KMS-11 (cell line): ENCODE results near the gene HP.
"Not testable (repeated sequence)": the region's sequence is repeated elsewhere in the genome, so short reads cannot be mapped to it uniquely, and the experiment has no call there.

Source experiments
- H2AFZ ChIP-seq: fragments of 200-600 bp; sonication (generic); 2 replicates; pipeline ENCODE4 v1.6.1; 2016; ENCODE audit warnings: antibody characterized with exemption, mixed run types, low read depth
- H3K27ac ChIP-seq: fragments of 200-600 bp; sonication (generic); 2 replicates; pipeline ENCODE4 v1.6.1; 2016; ENCODE audit warnings: mild to moderate bottlenecking, mixed run types
- H3K27me3 ChIP-seq: fragments of 200-600 bp; sonication (generic); 2 replicates; pipeline ENCODE4 v1.6.1; 2017; ENCODE audit warnings: mild to moderate bottlenecking, low read depth, mixed run types, moderate library complexity; ENCODE audit not compliant: insufficient read depth
- H3K36me3 ChIP-seq: fragments of 200-600 bp; sonication (generic); 2 replicates; pipeline ENCODE4 v1.6.1; 2017; ENCODE audit warnings: mild to moderate bottlenecking, mixed run types; ENCODE audit not compliant: insufficient read depth
- H3K4me1 ChIP-seq: fragments of 200-600 bp; sonication (generic); 2 replicates; pipeline ENCODE4 v1.6.1; 2016; ENCODE audit warnings: mild to moderate bottlenecking, low read depth, mixed run types; ENCODE audit not compliant: poor library complexity, severe bottlenecking
- H3K4me2 ChIP-seq: fragments of 200-600 bp; sonication (generic); 2 replicates; pipeline ENCODE4 v1.7.0; 2016; ENCODE audit warnings: mild to moderate bottlenecking, mixed run types
- H3K4me3 ChIP-seq: fragments of 200-600 bp; sonication (generic); IDR thresholded peaks from 2 replicates; pipeline ENCODE4 v1.6.1; 2017; ENCODE audit warnings: low read depth, low read length, mixed read lengths; ENCODE audit not compliant: insufficient read depth
- H3K79me2 ChIP-seq: fragments of 200-600 bp; sonication (generic); 2 replicates; pipeline ENCODE4 v1.6.1; 2016; ENCODE audit warnings: low read depth, mixed run types; ENCODE audit not compliant: insufficient read depth
- H3K9ac ChIP-seq: fragments of 200-600 bp; sonication (generic); 2 replicates; pipeline ENCODE4 v1.6.1; 2016; ENCODE audit warnings: mild to moderate bottlenecking, mixed run types
- H4K20me1 ChIP-seq: fragments of 200-600 bp; sonication (generic); 2 replicates; pipeline ENCODE4 v1.6.1; 2016; ENCODE audit warnings: mild to moderate bottlenecking, mixed run types; ENCODE audit not compliant: insufficient read depth
- CTCF ChIP-seq: fragments of 200-600 bp; sonication (generic); conservative IDR thresholded peaks from 2 replicates; pipeline ENCODE4 v1.6.1; 2017; ENCODE audit warnings: low read depth, mild to moderate bottlenecking, antibody characterized with exemption, low read length, moderate library complexity, mixed read lengths

Gene HP

GRCh38 chr16:72068930-72069329 is 14.6 kb downstream of the HP start:
- no peak for TF ChIP-seq CTCF
- Histone ChIP-seq H3K9ac (no peak overlapping the region), H3K79me2 (no peaks in the 10 kb centered on the region), H3K27me3 (no peaks in the 10 kb centered on the region), H3K27ac (no peak overlapping the region), H3K36me3 (no peaks in the 10 kb centered on the region), H3K4me2 (no peak overlapping the region), H4K20me1 (no peaks in the 10 kb centered on the region), H3K4me1 (no peaks in the 10 kb centered on the region), H2AFZ (no peak overlapping the region), H3K4me3 (no peak overlapping the region)

- no peak overlapping the region for H3K4me2 ChIP-seq
- TF ChIP-seq CTCF: no peak
These were observed 18.4 kb downstream of the HP start for GRCh38 chr16:72072514-72073342.

GRCh38 chr16:72073560-72074230 is 19.4 kb downstream of the HP start:
- H4K20me1 ChIP-seq: no peaks in the 10 kb centered on the region
- H2AFZ ChIP-seq: no peak overlapping the region
- H3K27me3 ChIP-seq: no peaks in the 10 kb centered on the region
- no peak overlapping the region for H3K4me2 ChIP-seq
- no peaks in the 10 kb centered on the region for H3K36me3 ChIP-seq
- no peak overlapping the region for H3K4me3 ChIP-seq
- no peak overlapping the region for H3K9ac ChIP-seq
- no peak overlapping the region for H3K27ac ChIP-seq
- H3K79me2 ChIP-seq: no peaks in the 10 kb centered on the region
- no peaks in the 10 kb centered on the region for H3K4me1 ChIP-seq
- TF ChIP-seq CTCF: no peak

More at GRCh38 chr16:72072514-72073342, 18.4 kb downstream of the HP start:
- H3K9ac ChIP-seq: no peak overlapping the region
- H3K27me3 ChIP-seq: no peaks in the 10 kb centered on the region
- no peak overlapping the region for H2AFZ ChIP-seq
- H3K79me2 ChIP-seq: no peaks in the 10 kb centered on the region
- H3K27ac ChIP-seq: no peak overlapping the region
- no peaks in the 10 kb centered on the region for H3K36me3 ChIP-seq
- H4K20me1 ChIP-seq: no peaks in the 10 kb centered on the region
- H3K4me3 ChIP-seq: no peak overlapping the region
- H3K4me1 ChIP-seq: no peaks in the 10 kb centered on the region

- H3K27me3 ChIP-seq, H4K20me1 ChIP-seq, H3K27ac ChIP-seq, H3K4me3 ChIP-seq, H2AFZ ChIP-seq, H3K79me2 ChIP-seq, H3K4me2 ChIP-seq, H3K9ac ChIP-seq, H3K36me3 ChIP-seq, H3K4me1 ChIP-seq: not testable (repeated sequence)
These were observed 20.8 kb downstream of the HP start for GRCh38 chr16:72075067-72075466.

GRCh38 chr16:72076991-72077706 is 22.8 kb downstream of the HP start:
- H2AFZ ChIP-seq, H3K36me3 ChIP-seq, H3K4me2 ChIP-seq, H3K79me2 ChIP-seq, H3K9ac ChIP-seq, H3K27me3 ChIP-seq, H4K20me1 ChIP-seq, H3K27ac ChIP-seq, H3K4me1 ChIP-seq, H3K4me3 ChIP-seq: not testable (repeated sequence)
